GM18511 (cell line): ENCODE results near the gene METTL23.

Experiments
- ATAC-seq: cut with Tn5 transposase; IDR thresholded peaks from one replicate; pipeline ENCODE4 v1.9.1; 2021; ENCODE audit warnings: mild to moderate bottlenecking, moderate library complexity; ENCODE audit not compliant: unreplicated experiment

The METTL23 gene

GRCh38 chr17:76752006-76752405 is 25.4 kb downstream of the METTL23 start:
- no peak for ATAC-seq

DNA sequence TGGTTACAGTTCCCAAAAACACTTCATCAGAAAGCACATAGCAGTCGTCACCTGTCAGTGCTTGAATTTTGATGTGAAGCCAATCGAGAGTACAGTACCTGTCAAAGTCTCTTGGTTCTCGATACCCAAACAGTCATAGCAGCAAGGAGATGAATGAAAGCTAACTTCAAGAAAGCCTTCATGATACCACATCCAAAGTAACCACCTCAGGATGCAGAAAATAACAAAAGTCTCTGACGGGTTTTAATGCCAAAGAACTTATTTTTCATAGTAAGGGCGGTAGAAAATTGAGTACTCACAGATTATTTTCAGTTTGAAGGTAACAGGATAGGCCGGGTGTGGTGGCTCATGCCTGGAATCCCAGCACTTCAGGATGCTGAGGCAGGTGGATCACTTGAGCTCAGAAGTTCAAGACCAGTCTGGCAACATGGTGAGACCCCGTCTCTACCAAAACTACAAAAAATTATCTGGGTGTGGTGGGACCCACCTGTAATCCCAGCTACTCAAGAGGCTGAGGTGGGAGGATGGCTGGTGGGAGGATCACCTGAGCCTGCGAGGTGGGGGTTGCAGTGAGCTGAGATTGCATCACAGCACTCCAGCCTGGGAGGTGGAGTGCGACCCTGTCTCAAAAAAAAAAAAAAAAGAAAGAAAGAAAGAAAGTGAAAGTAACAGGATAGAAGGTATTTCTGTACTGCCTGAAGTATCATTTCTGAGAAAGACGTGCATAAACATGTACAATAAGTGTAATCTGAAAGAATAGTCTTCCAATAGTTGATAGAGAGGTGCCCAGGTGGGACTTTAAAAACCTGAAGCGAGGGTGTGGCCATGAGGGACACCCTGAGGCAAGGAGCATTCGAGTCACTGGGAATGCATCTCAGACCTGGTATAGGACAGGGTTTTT is 26.7 kb downstream of the METTL23 start:
- no peak for ATAC-seq

- ATAC-seq = no peak
These were observed 28.6 kb downstream of the METTL23 start for GRCh38 chr17:76755285-76755684.

- ATAC-seq = no peak
These were observed 30.6 kb downstream of the METTL23 start for GRCh38 chr17:76757256-76757655.

- ATAC-seq = no peak
These were observed 31.9 kb downstream of the METTL23 start for GRCh38 chr17:76758570-76758969.

DNA sequence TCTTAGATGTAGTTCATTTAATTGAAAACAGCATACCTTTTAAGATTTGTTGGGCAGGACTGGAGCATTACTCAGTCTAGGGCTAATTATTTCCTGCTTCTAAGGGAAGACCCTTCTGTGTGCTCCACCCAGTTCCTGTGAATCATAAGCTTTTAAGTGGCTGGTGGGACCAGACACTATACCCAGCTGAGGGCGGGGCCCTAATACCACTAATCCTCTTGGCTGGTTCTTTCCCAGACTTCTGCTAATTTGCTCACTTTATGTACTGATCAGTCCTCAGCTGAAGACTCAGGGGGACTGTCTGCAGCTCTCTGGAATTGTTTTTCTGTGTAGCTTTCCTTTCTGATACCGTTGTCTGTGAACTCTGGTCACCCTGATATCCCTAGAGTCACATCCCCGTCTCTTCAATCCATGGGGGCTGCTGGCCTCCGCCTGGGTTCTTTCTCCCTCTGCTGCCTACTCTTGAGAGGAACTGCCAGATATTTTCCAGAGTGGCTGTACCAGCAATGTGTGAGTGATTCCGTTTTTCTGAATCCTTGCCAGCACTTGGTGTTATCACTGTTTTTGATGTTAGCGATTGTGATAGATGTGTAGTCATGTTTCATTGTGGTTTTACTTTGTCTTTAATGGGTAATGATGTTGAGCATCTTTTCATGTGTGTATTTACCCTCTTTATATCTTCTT is 46.3 kb downstream of the METTL23 start:
- no peak for ATAC-seq

- ATAC-seq = no peak
These were observed 48.5 kb downstream of the METTL23 start for GRCh38 chr17:76775021-76775600.

DNA sequence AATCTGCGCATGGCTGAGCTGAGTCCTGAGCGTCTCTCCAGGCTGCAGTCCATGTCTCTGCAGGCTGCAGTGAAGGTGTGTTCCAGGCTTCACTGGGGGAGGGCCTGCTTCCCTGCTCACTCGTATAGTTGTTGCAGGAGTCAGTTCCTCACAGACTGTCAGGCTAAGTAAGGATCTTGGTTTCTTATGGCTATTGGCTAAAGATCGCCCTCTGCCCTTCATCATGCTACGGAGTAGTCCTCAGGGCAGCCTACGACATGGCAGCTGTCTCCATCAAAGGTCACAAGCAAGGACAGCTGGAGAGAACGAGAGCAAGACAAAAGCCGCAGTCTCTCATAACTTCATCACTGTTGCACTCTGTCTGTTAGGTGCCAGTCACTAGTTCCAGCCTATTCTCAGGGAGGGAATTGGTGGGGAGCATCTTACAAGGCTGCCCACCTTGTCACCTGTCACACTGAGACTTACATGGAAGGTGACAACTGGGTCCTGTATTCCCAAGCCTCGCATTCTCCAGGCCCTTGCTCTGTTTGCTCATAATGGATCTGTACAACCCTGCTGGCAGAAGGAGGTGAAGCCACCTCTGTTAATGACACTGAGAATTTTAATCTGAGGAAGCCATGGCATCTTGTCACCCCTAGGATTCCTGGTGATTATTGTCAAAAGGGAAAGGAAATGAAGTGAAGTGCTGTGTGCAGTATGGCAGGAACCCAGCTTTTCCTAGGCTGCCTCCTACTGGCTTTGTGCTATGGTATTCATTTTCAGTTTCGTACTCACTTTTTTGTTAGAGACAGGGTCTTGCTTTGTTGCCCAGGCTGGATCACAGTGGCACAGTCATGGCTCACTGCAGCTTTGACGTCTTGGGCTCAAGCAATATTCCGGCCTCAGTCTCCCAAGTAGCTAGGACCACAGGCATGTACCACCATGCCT is 54.7 kb downstream of the METTL23 start:
- ATAC-seq = no peak

DNA sequence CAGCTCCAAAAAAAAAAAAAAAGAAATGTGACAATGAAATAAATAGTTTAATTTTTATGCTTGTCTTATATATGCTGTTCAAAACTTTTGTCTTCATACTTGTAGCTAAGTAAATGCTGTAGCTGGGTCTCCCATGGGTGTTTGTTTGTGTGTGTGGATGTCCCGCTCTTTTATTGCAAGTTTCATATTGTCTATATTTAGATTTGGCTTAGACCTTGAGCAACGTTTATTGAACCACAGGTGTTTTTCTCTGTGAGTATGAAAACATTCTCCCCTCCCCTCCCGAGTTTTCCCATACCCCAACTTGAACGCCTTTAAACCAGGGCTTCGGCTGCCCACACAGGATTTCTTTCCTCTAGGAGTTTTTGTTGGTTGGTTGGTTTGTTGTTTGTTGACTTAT is 56.5 kb downstream of the METTL23 start:
- no peak for ATAC-seq
